CD14-positive monocyte (primary cell): ENCODE data around the gene PDPK1. TPM values are rescaled to one million over a fixed set of nuclear protein-coding genes. Genes with fewer than 3 reads are reported as not detected.
"Not testable (repeated sequence)": the region's sequence is repeated elsewhere in the genome, so short reads cannot be mapped to it uniquely, and the experiment has no call there.

Experiments
- DNase-seq, 3 donors: peaks; one replicate each; pipeline ENCODE4 v3.0.0-alpha.2; 2011 to 2022
- H2AFZ ChIP-seq: 2 replicates; pipeline ENCODE4 v1.6.0; 2012; ENCODE audit warnings: mild to moderate bottlenecking, low read depth, low read length, inconsistent platforms; ENCODE audit not compliant: insufficient read depth, poor library complexity, severe bottlenecking
- H3K27ac ChIP-seq, 2 donors: 1 replicate in 1 of 2; 2 replicates in 1 of 2; pipeline ENCODE4 v1.5.1; 2012 to 2013; ENCODE audit warnings: low read length in 2 of 2, control low read depth in 1 of 2, inconsistent platforms in 1 of 2, low read depth in 1 of 2, mild to moderate bottlenecking in 1 of 2
- H3K27me3 ChIP-seq, 2 donors: one replicate each; pipeline versions ENCODE4 v1.6.0 to v1.6.1; 2011 to 2013; ENCODE audit warnings: low read length in 2 of 2; ENCODE audit not compliant: control insufficient read depth in 2 of 2, insufficient read depth in 2 of 2
- H3K36me3 ChIP-seq, 2 donors: replicated peaks in 1 of 2; 1 replicate in 1 of 2; 2 replicates in 1 of 2; pipeline versions ENCODE4 v1.5.1 to v1.6.1; 2012 to 2013; ENCODE audit warnings: low read length in 2 of 2, control low read depth in 1 of 2, inconsistent platforms in 1 of 2, mild to moderate bottlenecking in 1 of 2; ENCODE audit not compliant: insufficient read depth in 2 of 2, control insufficient read depth in 1 of 2
- H3K4me1 ChIP-seq, 2 donors: 1 replicate in 1 of 2; 2 replicates in 1 of 2; pipeline versions ENCODE4 v1.5.1 to v1.6.1; 2012 to 2013; ENCODE audit warnings: low read length in 2 of 2, control low read depth in 1 of 2, inconsistent platforms in 1 of 2, mild to moderate bottlenecking in 1 of 2, moderate library complexity in 1 of 2; ENCODE audit not compliant: insufficient read depth in 2 of 2, control insufficient read depth in 1 of 2
- H3K4me2 ChIP-seq: replicated peaks from 2 replicates; pipeline ENCODE3; 2012; ENCODE audit warnings: low read length, moderate library complexity, mild to moderate bottlenecking; ENCODE audit not compliant: poor library complexity, severe bottlenecking; ENCODE audit errors: extremely low read depth
- H3K4me3 ChIP-seq, 3 experiments: fragments of 200-600 bp in 1 of 3; sonication (generic) in 1 of 3; replicated peaks in 1 of 3; 1 replicate in 2 of 3; 2 replicates in 1 of 3; pipeline ENCODE4 v1.5.1; 2011 to 2013; ENCODE audit warnings: low read length in 3 of 3, mild to moderate bottlenecking in 3 of 3, control low read depth in 2 of 3, low read depth in 2 of 3, inconsistent platforms in 1 of 3, moderate library complexity in 1 of 3
- H3K79me2 ChIP-seq: 2 replicates; pipeline ENCODE4 v1.6.0; 2012; ENCODE audit warnings: mild to moderate bottlenecking, control low read depth, inconsistent platforms, low read length, moderate library complexity; ENCODE audit not compliant: insufficient read depth
- H3K9ac ChIP-seq: 2 replicates; pipeline ENCODE4 v1.6.0; 2017; ENCODE audit warnings: low read length, mild to moderate bottlenecking; ENCODE audit not compliant: insufficient read depth, poor library complexity, severe bottlenecking
- H3K9me3 ChIP-seq, 2 donors: replicated peaks in 1 of 2; 1 replicate in 1 of 2; 2 replicates in 1 of 2; pipeline versions ENCODE4 v1.5.1 to v1.6.1; 2012 to 2013; ENCODE audit warnings: low read length in 2 of 2, control low read depth in 1 of 2; ENCODE audit not compliant: control insufficient read depth in 1 of 2, insufficient read depth in 1 of 2
- H4K20me1 ChIP-seq: 2 replicates; pipeline ENCODE4 v1.6.0; 2012; ENCODE audit warnings: mild to moderate bottlenecking, low read length, control low read depth, moderate library complexity; ENCODE audit not compliant: insufficient read depth
- H3K27ac Mint-ChIP-seq, 7 donors: one replicate each; pipeline ENCODE4 v1.8.0; 2020; ENCODE audit warnings: mild to moderate bottlenecking in 7 of 7, mixed read lengths in 7 of 7, moderate library complexity in 6 of 7, inconsistent platforms in 2 of 7
- H3K27me3 Mint-ChIP-seq, 3 donors: one replicate each; pipeline ENCODE4 v1.8.0; 2021 to 2022; ENCODE audit warnings: low read depth in 3 of 3, mild to moderate bottlenecking in 3 of 3, mixed read lengths in 3 of 3, moderate library complexity in 3 of 3, inconsistent platforms in 1 of 3
- H3K36me3 Mint-ChIP-seq, 2 donors: one replicate each; pipeline ENCODE4 v1.8.0; 2020; ENCODE audit warnings: mixed read lengths in 2 of 2, inconsistent platforms in 1 of 2, mild to moderate bottlenecking in 1 of 2
- H3K4me1 Mint-ChIP-seq: one replicate; pipeline ENCODE4 v1.8.0; 2020; ENCODE audit warnings: mild to moderate bottlenecking, mixed read lengths
- H3K4me3 Mint-ChIP-seq, 2 donors: one replicate each; pipeline ENCODE4 v1.8.0; 2020; ENCODE audit warnings: mild to moderate bottlenecking in 2 of 2, mixed read lengths in 2 of 2, moderate library complexity in 1 of 2
- H3K9me3 Mint-ChIP-seq, 7 donors: one replicate each; pipeline ENCODE4 v1.8.0; 2020 to 2022; ENCODE audit warnings: mixed read lengths in 7 of 7, mild to moderate bottlenecking in 6 of 7, moderate library complexity in 6 of 7, inconsistent platforms in 2 of 7
- WGBS: methylation state at CpG from one replicate; pipeline ENCODE4 v1.1.5; 2013; ENCODE audit warnings: missing lambda C conversion rate; ENCODE audit not compliant: insufficient coverage; 5-methylcytosine and 5-hydroxymethylcytosine counted together
- intact Hi-C, 2 donors: fragments of 100-400 bp; cut with micrococcal nuclease; formaldehyde crosslinking; loops; one replicate each; pipeline versions ENCODE4 v1.15.0 to v1.15.1; 2023
- polyA plus RNA-seq, 3 donors: library from polyadenylated mRNA; depleted of rRNA in 1 of 3; unstranded in 2 of 3; stranded (reverse) in 1 of 3; fragments of 300-500 nt in 2 of 3; fragments of >200 nt in 1 of 3; fragmentation: Illumina TruSeq in 2 of 3; gene quantifications; 1 replicate in 2 of 3; 2 replicates in 1 of 3; pipeline ENCODE4 v1.2.3, GENCODE V29; 2012 to 2021

The PDPK1 gene
- polyA plus RNA-seq, 3 donors, result 35.6 to 45.9 (median 38.6) TPM

- H3K4me1 ChIP-seq, H3K27me3 ChIP-seq, H3K36me3 ChIP-seq, H3K27me3 Mint-ChIP-seq, H3K4me3 ChIP-seq, H3K27ac Mint-ChIP-seq, H3K9me3 Mint-ChIP-seq, H3K4me2 ChIP-seq, H3K36me3 Mint-ChIP-seq, H3K27ac ChIP-seq, H3K9me3 ChIP-seq, H3K4me3 Mint-ChIP-seq, H3K9ac ChIP-seq, H3K4me1 Mint-ChIP-seq, H2AFZ ChIP-seq, intact Hi-C loops, DNase-seq: not testable (repeated sequence)
- Histone ChIP-seq H4K20me1 (peaks cover 22% of the 10 kb centered on the region), H3K79me2 (peaks cover 25% of the 10 kb centered on the region)
- no CpG with 5 or more reads among the region's 14 CpGs for WGBS
Measured at GRCh38 chr16:2550283-2550878, 12.6 kb downstream of the PDPK1 start.

- DNase-seq, H3K4me2 ChIP-seq, intact Hi-C loops, H3K36me3 Mint-ChIP-seq, H3K9me3 ChIP-seq, H3K36me3 ChIP-seq, H3K27me3 ChIP-seq, H3K9ac ChIP-seq, H3K4me1 ChIP-seq, H3K27me3 Mint-ChIP-seq, H3K4me3 Mint-ChIP-seq, H3K9me3 Mint-ChIP-seq, H2AFZ ChIP-seq, H3K27ac ChIP-seq, H3K4me3 ChIP-seq, H3K4me1 Mint-ChIP-seq: not testable (repeated sequence)
- peak overlapping the region in 2 of 7 donors; percentile 20 to 67 for H3K27ac Mint-ChIP-seq
- Histone ChIP-seq H4K20me1 (peaks cover 11% of the 10 kb centered on the region), H3K79me2 (peaks cover 14% of the 10 kb centered on the region)
- WGBS, result 75% methylated on average over 2 of the region's 17 CpGs
Measured at GRCh38 chr16:2551420-2551889, 13.6 kb downstream of the PDPK1 start.

GRCh38 chr16:2554709-2555425 is 17.0 kb downstream of the PDPK1 start:
- H3K9me3 ChIP-seq, H3K36me3 Mint-ChIP-seq, DNase-seq, H3K9me3 Mint-ChIP-seq, H3K27me3 Mint-ChIP-seq, H3K4me1 Mint-ChIP-seq, H3K27me3 ChIP-seq, H3K4me3 ChIP-seq, H2AFZ ChIP-seq, H3K4me3 Mint-ChIP-seq, H3K27ac Mint-ChIP-seq, H3K9ac ChIP-seq, H3K36me3 ChIP-seq, H4K20me1 ChIP-seq, H3K4me2 ChIP-seq, intact Hi-C loops: not testable (repeated sequence)
- Histone ChIP-seq H3K79me2 (peaks cover 11% of the 10 kb centered on the region), H3K27ac (peak overlapping the region in 1 of 2 donors; percentile 50), H3K4me1 (peaks cover 6 to 13% of the 10 kb centered on the region in 2 donors)
- WGBS, result no CpG with 5 or more reads among the region's 13 CpGs

GRCh38 chr16:2557150-2557549 is 19.3 kb downstream of the PDPK1 start:
- H3K4me3 Mint-ChIP-seq, H4K20me1 ChIP-seq, H3K27me3 Mint-ChIP-seq, H3K9me3 Mint-ChIP-seq, H3K36me3 Mint-ChIP-seq, H3K9ac ChIP-seq, H3K27ac Mint-ChIP-seq, H2AFZ ChIP-seq, H3K36me3 ChIP-seq, H3K27me3 ChIP-seq, DNase-seq, H3K4me3 ChIP-seq, H3K27ac ChIP-seq, intact Hi-C loops, H3K79me2 ChIP-seq, H3K4me2 ChIP-seq, H3K9me3 ChIP-seq, H3K4me1 Mint-ChIP-seq: not testable (repeated sequence)
- H3K4me1 ChIP-seq, result peaks cover 5 to 16% of the 10 kb centered on the region in 2 donors
- no CpG with 5 or more reads among the region's 15 CpGs for WGBS
